SK-N-SH treated with all-trans-retinoic acid at 6 μM for 48 hours (cell line): ENCODE results near the gene MCRS1.

Experiments
- ATAC-seq: fragments of 200-7000 bp; cut with Tn5 transposase; 3 replicates; pipeline ENCODE4 v1.9.1; 2020; ENCODE audit warnings: mild to moderate bottlenecking, moderate library complexity
- BACH2 ChIP-seq: fragments of 250-450 bp; sonication (Bioruptor Pico); IDR thresholded peaks from 2 replicates; pipeline ENCODE4 v1.9.0; 2021; ENCODE audit warnings: mild to moderate bottlenecking, borderline replicate concordance
- CSDC2 ChIP-seq: fragments of 250-450 bp; sonication (Bioruptor Pico); IDR thresholded peaks from 2 replicates; pipeline ENCODE4 v1.5.0; 2020; ENCODE audit warnings: mild to moderate bottlenecking, moderate library complexity
- ESRRG ChIP-seq: fragments of 250-450 bp; sonication (Bioruptor Pico); IDR thresholded peaks from 2 replicates; pipeline ENCODE4 v1.6.1; 2021; ENCODE audit warnings: mild to moderate bottlenecking
- GLIS3 ChIP-seq: fragments of 250-450 bp; sonication (Bioruptor Pico); IDR thresholded peaks from 2 replicates; pipeline ENCODE4 v1.5.0; 2020; ENCODE audit warnings: mild to moderate bottlenecking, moderate library complexity
- OSR1 ChIP-seq: fragments of 250-450 bp; sonication (Bioruptor Pico); IDR thresholded peaks from 2 replicates; pipeline ENCODE4 v1.8.0; 2022; ENCODE audit warnings: moderate library complexity, mild to moderate bottlenecking, inconsistent platforms
- RARB ChIP-seq: fragments of 250-450 bp; sonication (Bioruptor Pico); IDR thresholded peaks from 2 replicates; pipeline ENCODE4 v1.8.0; 2021; ENCODE audit warnings: mild to moderate bottlenecking, moderate library complexity
- SNAI2 ChIP-seq: fragments of 250-450 bp; sonication (Bioruptor Pico); IDR thresholded peaks from 2 replicates; pipeline ENCODE4 v1.5.0; 2020; ENCODE audit warnings: mild to moderate bottlenecking, moderate library complexity
- TCF4 ChIP-seq: fragments of 250-450 bp; sonication (Bioruptor Pico); IDR thresholded peaks from 2 replicates; pipeline ENCODE4 v1.8.0; 2021; ENCODE audit warnings: mild to moderate bottlenecking, moderate library complexity, borderline replicate concordance
- TOX ChIP-seq: fragments of 250-450 bp; sonication (Bioruptor Pico); IDR thresholded peaks from 2 replicates; pipeline ENCODE4 v1.8.0; 2021; ENCODE audit warnings: mild to moderate bottlenecking, moderate library complexity, borderline replicate concordance
- ZC3H10 ChIP-seq: fragments of 250-450 bp; sonication (Bioruptor Pico); IDR thresholded peaks from 2 replicates; pipeline ENCODE4 v1.5.1; 2021; ENCODE audit warnings: mild to moderate bottlenecking, moderate library complexity
- ZFP3 ChIP-seq: fragments of 250-450 bp; sonication (Bioruptor Pico); IDR thresholded peaks from 2 replicates; pipeline ENCODE4 v1.5.0; 2020; ENCODE audit warnings: mild to moderate bottlenecking, moderate library complexity
- ZFP30 ChIP-seq: fragments of 450-650 bp; formaldehyde crosslinking; IDR thresholded peaks from 2 replicates; pipeline ENCODE4 v1.5.0; 2022; ENCODE audit warnings: mild to moderate bottlenecking, moderate library complexity
- ZNF565 ChIP-seq: fragments of 450-650 bp; formaldehyde crosslinking; conservative IDR thresholded peaks from 2 replicates; pipeline ENCODE4 v1.5.0; 2020; ENCODE audit warnings: low read depth, mild to moderate bottlenecking, moderate library complexity
- ZNF70 ChIP-seq: fragments of 450-650 bp; formaldehyde crosslinking; IDR thresholded peaks from 2 replicates; pipeline ENCODE4 v1.5.0; 2020; ENCODE audit warnings: mild to moderate bottlenecking, moderate library complexity
- ZNF8 ChIP-seq: fragments of 450-650 bp; formaldehyde crosslinking; IDR thresholded peaks from 2 replicates; pipeline ENCODE4 v1.5.0; 2020; ENCODE audit warnings: mild to moderate bottlenecking, moderate library complexity
- TF ChIP-seq, protein P1 (sequence below): fragments of 250-450 bp; sonication (Bioruptor Pico); IDR thresholded peaks from 2 replicates; pipeline ENCODE4 v1.8.0; 2021; ENCODE audit warnings: low read depth, mild to moderate bottlenecking, moderate library complexity, borderline replicate concordance
- TF ChIP-seq, protein P2 (sequence below): fragments of 250-450 bp; sonication (Bioruptor Pico); IDR thresholded peaks from 2 replicates; pipeline ENCODE4 v1.5.0; 2020; ENCODE audit warnings: mild to moderate bottlenecking, moderate library complexity
- TF ChIP-seq, protein P3 (sequence below): fragments of 250-450 bp; sonication (Bioruptor Pico); IDR thresholded peaks from 2 replicates; pipeline ENCODE4 v1.5.1; 2021; ENCODE audit warnings: mild to moderate bottlenecking, moderate library complexity

The MCRS1 gene

DNA sequence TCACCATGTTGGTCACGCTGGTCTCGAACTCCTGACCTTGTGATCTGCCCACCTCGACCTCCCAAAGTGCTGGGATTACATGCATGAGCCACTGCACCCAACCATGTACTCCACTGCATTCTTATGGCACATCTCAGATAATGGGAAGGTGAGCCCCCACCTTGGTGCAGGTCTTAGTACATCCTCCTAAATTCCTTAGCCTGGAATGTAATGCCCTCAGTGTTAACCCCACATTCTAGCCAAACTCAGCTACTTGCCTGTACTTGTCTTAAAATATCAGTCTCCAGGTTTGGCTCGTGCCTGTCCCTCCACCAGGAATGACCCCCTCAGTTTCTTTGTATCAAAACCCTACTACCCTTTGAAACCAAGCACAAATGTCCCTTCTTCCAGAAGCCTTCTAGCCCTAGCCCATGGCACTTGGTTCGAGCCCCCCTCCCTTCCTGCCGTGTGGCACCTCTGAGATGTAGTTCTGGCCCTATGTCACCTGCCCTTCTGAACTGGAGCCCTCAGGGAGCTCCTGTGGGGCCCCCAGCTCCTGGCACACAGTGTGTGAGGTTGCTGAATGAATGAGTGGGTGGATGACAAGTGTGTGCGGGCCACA is 20.8 kb downstream of the MCRS1 start:
- no peak for TF ChIP-seq RARB (CRISPR knock-in tag)
- ATAC-seq: no peak

DNA sequence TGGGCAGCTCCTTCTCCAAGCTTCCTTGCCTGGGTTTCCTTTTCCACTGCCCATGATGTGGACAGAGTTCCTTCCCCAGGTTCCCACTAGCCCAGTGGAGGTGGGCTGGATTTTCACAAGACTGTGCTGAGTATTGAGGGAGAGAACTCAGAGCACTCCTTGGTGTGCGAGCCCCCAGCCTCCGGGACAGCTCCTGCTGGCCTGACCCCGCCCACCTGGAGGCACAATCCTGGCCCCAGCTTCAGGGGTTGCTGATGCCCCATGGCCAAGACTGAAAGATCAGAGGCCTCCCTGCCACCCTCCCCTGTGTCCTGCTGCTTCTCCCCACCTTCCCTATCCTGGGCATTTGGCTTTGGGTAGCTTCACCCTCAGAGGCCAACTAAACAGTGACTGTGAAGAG is 21.5 kb downstream of the MCRS1 start:
- ATAC-seq: no peak
- TF ChIP-seq RARB (CRISPR knock-in tag): no peak
- TF ChIP-seq ZFP30 (CRISPR knock-in tag): no peak

DNA sequence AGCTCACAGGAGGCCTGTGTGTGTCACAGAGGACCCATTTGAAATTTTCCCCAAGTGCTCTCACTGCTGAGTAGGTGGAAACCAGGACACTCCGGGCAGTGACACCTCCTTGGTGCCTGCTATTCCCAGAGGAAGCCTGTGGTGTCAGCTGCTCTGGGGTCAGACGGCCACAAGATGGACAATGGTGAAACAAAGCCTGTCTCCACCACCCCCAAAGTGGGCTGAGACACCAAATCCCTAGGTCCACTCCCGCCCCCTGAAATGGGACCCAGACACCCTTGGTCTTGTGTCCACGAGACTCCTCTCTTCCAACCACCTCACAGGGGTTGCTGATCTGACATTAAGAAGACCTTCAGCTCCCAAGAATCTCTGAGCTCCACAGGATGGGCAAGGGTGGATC is 22.1 kb downstream of the MCRS1 start:
- no peak for TF ChIP-seq GLIS3
- TF ChIP-seq ZNF8 (CRISPR knock-in tag): no peak
- TF ChIP-seq TCF4 (CRISPR knock-in tag): no peak
- TF ChIP-seq, protein P1, sequence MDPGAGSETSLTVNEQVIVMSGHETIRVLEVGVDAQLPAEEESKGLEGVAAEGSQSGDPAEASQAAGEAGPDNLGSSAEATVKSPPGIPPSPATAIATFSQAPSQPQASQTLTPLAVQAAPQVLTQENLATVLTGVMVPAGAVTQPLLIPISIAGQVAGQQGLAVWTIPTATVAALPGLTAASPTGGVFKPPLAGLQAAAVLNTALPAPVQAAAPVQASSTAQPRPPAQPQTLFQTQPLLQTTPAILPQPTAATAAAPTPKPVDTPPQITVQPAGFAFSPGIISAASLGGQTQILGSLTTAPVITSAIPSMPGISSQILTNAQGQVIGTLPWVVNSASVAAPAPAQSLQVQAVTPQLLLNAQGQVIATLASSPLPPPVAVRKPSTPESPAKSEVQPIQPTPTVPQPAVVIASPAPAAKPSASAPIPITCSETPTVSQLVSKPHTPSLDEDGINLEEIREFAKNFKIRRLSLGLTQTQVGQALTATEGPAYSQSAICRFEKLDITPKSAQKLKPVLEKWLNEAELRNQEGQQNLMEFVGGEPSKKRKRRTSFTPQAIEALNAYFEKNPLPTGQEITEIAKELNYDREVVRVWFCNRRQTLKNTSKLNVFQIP (CRISPR knock-in tag): no peak
- TF ChIP-seq ZNF565 (CRISPR knock-in tag): no peak
- TF ChIP-seq ZC3H10 (CRISPR knock-in tag): no peak
- no peak for TF ChIP-seq BACH2 (CRISPR knock-in tag)
- no peak for TF ChIP-seq TOX
- TF ChIP-seq, protein P2, sequence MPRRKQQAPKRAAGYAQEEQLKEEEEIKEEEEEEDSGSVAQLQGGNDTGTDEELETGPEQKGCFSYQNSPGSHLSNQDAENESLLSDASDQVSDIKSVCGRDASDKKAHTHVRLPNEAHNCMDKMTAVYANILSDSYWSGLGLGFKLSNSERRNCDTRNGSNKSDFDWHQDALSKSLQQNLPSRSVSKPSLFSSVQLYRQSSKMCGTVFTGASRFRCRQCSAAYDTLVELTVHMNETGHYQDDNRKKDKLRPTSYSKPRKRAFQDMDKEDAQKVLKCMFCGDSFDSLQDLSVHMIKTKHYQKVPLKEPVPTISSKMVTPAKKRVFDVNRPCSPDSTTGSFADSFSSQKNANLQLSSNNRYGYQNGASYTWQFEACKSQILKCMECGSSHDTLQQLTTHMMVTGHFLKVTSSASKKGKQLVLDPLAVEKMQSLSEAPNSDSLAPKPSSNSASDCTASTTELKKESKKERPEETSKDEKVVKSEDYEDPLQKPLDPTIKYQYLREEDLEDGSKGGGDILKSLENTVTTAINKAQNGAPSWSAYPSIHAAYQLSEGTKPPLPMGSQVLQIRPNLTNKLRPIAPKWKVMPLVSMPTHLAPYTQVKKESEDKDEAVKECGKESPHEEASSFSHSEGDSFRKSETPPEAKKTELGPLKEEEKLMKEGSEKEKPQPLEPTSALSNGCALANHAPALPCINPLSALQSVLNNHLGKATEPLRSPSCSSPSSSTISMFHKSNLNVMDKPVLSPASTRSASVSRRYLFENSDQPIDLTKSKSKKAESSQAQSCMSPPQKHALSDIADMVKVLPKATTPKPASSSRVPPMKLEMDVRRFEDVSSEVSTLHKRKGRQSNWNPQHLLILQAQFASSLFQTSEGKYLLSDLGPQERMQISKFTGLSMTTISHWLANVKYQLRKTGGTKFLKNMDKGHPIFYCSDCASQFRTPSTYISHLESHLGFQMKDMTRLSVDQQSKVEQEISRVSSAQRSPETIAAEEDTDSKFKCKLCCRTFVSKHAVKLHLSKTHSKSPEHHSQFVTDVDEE (CRISPR knock-in tag): no peak
- no peak for TF ChIP-seq ZNF70
- TF ChIP-seq ESRRG (CRISPR knock-in tag): no peak
- no peak for TF ChIP-seq ZFP3 (CRISPR knock-in tag)
- TF ChIP-seq, protein P3, sequence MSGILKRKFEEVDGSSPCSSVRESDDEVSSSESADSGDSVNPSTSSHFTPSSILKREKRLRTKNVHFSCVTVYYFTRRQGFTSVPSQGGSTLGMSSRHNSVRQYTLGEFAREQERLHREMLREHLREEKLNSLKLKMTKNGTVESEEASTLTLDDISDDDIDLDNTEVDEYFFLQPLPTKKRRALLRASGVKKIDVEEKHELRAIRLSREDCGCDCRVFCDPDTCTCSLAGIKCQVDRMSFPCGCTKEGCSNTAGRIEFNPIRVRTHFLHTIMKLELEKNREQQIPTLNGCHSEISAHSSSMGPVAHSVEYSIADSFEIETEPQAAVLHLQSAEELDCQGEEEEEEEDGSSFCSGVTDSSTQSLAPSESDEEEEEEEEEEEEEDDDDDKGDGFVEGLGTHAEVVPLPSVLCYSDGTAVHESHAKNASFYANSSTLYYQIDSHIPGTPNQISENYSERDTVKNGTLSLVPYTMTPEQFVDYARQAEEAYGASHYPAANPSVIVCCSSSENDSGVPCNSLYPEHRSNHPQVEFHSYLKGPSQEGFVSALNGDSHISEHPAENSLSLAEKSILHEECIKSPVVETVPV (CRISPR knock-in tag): no peak
- TF ChIP-seq ZFP30 (CRISPR knock-in tag): no peak
- TF ChIP-seq SNAI2 (CRISPR knock-in tag): no peak
- TF ChIP-seq OSR1: no peak
- no peak for TF ChIP-seq CSDC2 (CRISPR knock-in tag)
- no peak for ATAC-seq

DNA sequence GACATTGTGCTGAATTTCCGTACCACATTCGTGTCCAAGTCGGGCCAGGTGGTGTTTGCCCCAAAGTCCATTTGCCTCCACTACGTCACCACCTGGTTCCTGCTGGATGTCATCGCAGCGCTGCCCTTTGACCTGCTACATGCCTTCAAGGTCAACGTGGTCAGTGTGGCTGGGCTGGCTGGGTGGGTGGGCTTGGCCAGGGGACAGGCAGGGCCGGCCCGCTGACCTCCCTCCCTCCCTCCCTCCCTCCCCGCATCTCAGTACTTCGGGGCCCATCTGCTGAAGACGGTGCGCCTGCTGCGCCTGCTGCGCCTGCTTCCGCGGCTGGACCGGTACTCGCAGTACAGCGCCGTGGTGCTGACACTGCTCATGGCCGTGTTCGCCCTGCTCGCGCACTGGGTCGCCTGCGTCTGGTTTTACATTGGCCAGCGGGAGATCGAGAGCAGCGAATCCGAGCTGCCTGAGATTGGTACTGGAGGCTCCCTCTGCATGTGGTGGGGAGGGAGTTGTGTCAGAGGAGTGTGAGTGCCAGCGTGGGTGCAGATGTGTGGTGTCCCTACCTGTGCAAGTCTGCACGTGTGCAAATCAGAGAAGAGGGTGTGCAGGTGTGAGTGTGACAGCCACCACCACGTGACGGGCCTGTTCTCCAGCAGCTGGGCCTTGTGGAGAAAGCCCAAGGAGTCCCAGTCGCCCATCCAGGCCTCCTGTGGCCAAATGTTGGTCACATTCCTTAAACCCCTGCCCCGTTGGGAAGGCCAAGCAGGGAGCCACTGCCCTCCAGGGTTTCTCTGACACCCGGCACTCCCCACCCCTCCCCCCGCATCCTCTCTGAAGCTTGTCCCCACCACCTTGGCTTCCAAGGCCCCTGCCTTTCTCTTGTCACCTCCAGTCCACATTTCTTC is 23.8 kb downstream of the MCRS1 start:
- ATAC-seq: no peak
- TF ChIP-seq BACH2 (CRISPR knock-in tag) (no peak), ZNF565 (CRISPR knock-in tag) (no peak), ZFP3 (CRISPR knock-in tag) (no peak), GLIS3 (no peak)
- TF ChIP-seq, protein P2 (CRISPR knock-in tag): no peak
- TF ChIP-seq, all 23 proteins: peak for 0
